Measurements from ENCODE around the gene AFAP1. TPM values are rescaled to one million over a fixed set of nuclear protein-coding genes. Genes with fewer than 3 reads are reported as not detected.

AFAP1 gene
- total RNA-seq, 1 experiment from 2014 or later, result 23.6 TPM

DNA sequence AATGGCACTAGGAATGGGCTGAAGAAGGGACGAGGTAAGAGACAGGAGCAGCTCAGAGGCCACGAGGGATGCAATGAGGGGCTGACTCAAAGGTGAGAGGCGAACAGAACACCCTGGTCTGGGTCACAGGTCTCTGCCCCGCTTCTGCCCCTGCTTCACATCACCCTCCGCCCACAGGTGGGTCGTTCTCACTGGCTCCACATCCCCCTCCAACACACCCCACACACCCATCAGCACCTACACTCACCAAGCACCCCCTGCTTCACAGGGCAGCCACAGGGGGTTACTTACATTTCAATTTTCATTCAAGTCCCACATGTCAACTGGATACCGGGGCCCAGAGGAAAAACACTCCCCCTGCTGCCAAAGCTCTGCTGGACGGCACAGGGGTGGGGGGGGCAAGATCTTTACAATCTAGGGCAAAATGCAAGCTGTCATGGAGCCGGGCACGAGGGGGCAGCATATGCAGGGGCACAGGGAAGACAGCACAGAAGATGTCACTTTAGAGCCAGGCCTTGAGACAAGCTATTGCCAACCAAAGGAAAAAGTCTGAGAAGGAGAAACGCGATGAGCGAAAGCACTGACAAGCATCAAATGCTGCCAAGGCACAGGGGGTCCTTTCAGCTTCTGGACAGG, 94.0 kb downstream of the AFAP1 start:
- peaks cover 6% of the 10 kb centered on the region; the same call in 1 of the 2 replicates for H3K9me3 Mint-ChIP-seq
- ChIA-PET POLR2A (no interaction called here), CTCF (interaction anchor here (0.9 to 3.5 kb wide), 18 partner anchors 14 to 331 kb away, joined by 3 to 109 read pairs (median 5); partner anchors contain the start of gene AFAP1)
- TF ChIP-seq CBFB (CRISPR knock-in tag; IDR thresholded peaks at IDR 0.05; ENCODE audit: low read depth) (no peak), ZNF423 (CRISPR knock-in tag; IDR thresholded peaks at IDR 0.05) (0 out of 2 replicates have a peak, but pooled peaks have one; percentile 14), MYBL2 (CRISPR knock-in tag; IDR thresholded peaks at IDR 0.05) (no peak), ZNF671 (CRISPR knock-in tag; IDR thresholded peaks at IDR 0.05) (no peak)
- TF ChIP-seq, protein P1, sequence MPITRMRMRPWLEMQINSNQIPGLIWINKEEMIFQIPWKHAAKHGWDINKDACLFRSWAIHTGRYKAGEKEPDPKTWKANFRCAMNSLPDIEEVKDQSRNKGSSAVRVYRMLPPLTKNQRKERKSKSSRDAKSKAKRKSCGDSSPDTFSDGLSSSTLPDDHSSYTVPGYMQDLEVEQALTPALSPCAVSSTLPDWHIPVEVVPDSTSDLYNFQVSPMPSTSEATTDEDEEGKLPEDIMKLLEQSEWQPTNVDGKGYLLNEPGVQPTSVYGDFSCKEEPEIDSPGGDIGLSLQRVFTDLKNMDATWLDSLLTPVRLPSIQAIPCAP (CRISPR knock-in tag; IDR thresholded peaks at IDR 0.05), result no peak
- TF ChIP-seq, protein P2, sequence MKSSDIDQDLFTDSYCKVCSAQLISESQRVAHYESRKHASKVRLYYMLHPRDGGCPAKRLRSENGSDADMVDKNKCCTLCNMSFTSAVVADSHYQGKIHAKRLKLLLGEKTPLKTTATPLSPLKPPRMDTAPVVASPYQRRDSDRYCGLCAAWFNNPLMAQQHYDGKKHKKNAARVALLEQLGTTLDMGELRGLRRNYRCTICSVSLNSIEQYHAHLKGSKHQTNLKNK (CRISPR knock-in tag; IDR thresholded peaks at IDR 0.05), result no peak
- TF ChIP-seq, protein P3, sequence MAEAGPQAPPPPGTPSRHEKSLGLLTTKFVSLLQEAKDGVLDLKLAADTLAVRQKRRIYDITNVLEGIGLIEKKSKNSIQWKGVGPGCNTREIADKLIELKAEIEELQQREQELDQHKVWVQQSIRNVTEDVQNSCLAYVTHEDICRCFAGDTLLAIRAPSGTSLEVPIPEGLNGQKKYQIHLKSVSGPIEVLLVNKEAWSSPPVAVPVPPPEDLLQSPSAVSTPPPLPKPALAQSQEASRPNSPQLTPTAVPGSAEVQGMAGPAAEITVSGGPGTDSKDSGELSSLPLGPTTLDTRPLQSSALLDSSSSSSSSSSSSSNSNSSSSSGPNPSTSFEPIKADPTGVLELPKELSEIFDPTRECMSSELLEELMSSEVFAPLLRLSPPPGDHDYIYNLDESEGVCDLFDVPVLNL (CRISPR knock-in tag; IDR thresholded peaks at IDR 0.05; ENCODE audit: borderline replicate concordance, low read depth), result no peak
- peaks cover 40% of the 10 kb centered on the region for H3K4me1 Mint-ChIP-seq
- no peaks in the 10 kb centered on the region for H3K27me3 Mint-ChIP-seq (ENCODE audit: low read depth)
- peaks cover 7% of the 10 kb centered on the region for H3K36me3 Mint-ChIP-seq
- DNase-seq (ENCODE audit: low spot score), result peak; percentile 40
- no peak overlapping the region for H3K4me3 Mint-ChIP-seq
- no peak; the same call in 1 of the 2 replicates for ATAC-seq
- no peak overlapping the region for H3K27ac Mint-ChIP-seq

- H3K9me3 Mint-ChIP-seq, result peaks cover 6% of the 10 kb centered on the region; the same call in 1 of the 2 replicates
- POLR2A ChIA-PET, result no interaction called here
- no peak overlapping the region for H3K4me3 Mint-ChIP-seq
- peak overlapping the region; percentile 89; the same call in 1 of the 2 replicates for H3K27ac Mint-ChIP-seq
- no peak for TF ChIP-seq NR2C2 (CRISPR knock-in tag; IDR thresholded peaks at IDR 0.05)
- TF ChIP-seq EMX1 (CRISPR knock-in tag; IDR thresholded peaks at IDR 0.05), result no peak
- peak; percentile 7; the same call in 1 of the 2 replicates for TF ChIP-seq CTCF (IDR thresholded peaks at IDR 0.05)
- TF ChIP-seq ETV6 (CRISPR knock-in tag; IDR thresholded peaks at IDR 0.05), result no peak
- no peak for ATAC-seq
- no peak for DNase-seq (ENCODE audit: low spot score)
- CTCF ChIA-PET, result interaction anchor here (1.0 to 3.5 kb wide), 28 partner anchors 10 to 509 kb away, joined by 3 to 109 read pairs (median 5); partner anchors contain the start of gene AFAP1
- no peaks in the 10 kb centered on the region for H3K27me3 Mint-ChIP-seq (ENCODE audit: low read depth)
- peaks cover 5% of the 10 kb centered on the region for H3K36me3 Mint-ChIP-seq
- H3K4me1 Mint-ChIP-seq, result peaks cover 35% of the 10 kb centered on the region
Observed at GRCh38 chr4:7844594-7844991, 95.1 kb downstream of the AFAP1 start.

DNA sequence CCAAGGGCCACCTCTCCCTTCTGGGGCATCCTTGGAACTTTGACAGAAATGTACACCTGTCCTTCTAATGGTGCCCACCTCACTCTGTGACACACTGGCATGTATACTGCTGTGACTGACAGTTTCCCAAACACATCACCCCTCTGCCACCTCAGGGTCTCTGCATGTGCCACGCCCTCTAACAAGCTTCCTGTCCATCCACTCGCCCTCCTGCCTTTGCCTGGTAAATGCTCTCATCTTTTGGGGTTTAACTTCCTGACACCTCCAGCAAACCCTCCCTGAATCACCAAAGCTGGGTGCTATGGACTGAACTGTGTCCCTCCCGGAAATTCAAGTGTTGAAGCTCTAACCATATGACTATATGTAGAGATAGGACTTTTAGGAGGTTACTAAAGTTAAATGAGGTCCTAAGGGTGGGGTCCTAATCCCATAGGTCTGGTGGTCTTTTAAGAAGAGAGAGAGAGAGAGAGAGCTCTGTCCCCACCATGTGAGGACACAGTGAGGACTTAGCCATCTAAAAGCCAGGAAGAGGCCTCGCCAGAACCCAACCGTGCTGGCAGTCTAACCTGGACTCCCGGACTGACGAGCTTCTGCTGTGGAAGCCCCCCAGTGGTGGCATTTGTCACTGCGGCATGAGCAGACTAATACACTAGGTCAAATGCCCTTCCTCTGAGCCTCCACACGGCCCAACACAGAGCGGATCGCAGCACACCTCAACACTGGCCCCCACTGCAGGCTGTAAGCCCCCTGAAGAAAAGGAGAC, 95.6 kb downstream of the AFAP1 start:
- ATAC-seq (peak; percentile 97), DNase-seq (ENCODE audit: low spot score) (peak; percentile 91)
- CTCF ChIA-PET, result interaction anchor here (0.6 to 3.5 kb wide), 39 partner anchors 10 to 642 kb away, joined by 3 to 109 read pairs (median 4); partner anchors contain the start of gene AFAP1
- Mint-ChIP-seq H3K9me3 (peaks cover 6% of the 10 kb centered on the region; the same call in 1 of the 2 replicates), H3K36me3 (peaks cover 5% of the 10 kb centered on the region), H3K27ac (peak overlapping the region; percentile 89; the same call in 1 of the 2 replicates), H3K4me1 (peaks cover 35% of the 10 kb centered on the region), H3K27me3 (ENCODE audit: low read depth) (no peaks in the 10 kb centered on the region), H3K4me3 (no peak overlapping the region)
- POLR2A ChIA-PET, result no interaction called here
- TF ChIP-seq CTCF (IDR thresholded peaks at IDR 0.05) (peak; percentile 77), SOX15 (CRISPR knock-in tag; IDR thresholded peaks at IDR 0.05) (no peak), RELA (CRISPR knock-in tag; IDR thresholded peaks at IDR 0.05; ENCODE audit: borderline replicate concordance) (no peak), FOXP1 (CRISPR knock-in tag; IDR thresholded peaks at IDR 0.05; ENCODE audit: borderline replicate concordance) (no peak), E2F1 (CRISPR knock-in tag; IDR thresholded peaks at IDR 0.05) (no peak), MXD4 (CRISPR knock-in tag; IDR thresholded peaks at IDR 0.05; ENCODE audit: borderline replicate concordance) (no peak), GABPB1 (CRISPR knock-in tag; IDR thresholded peaks at IDR 0.05) (peak; percentile 39; the same call in 1 of the 2 replicates), ZNF219 (CRISPR knock-in tag; IDR thresholded peaks at IDR 0.05; ENCODE audit: borderline replicate concordance) (no peak)
